ENCODE results near the gene PP2D1.
"Not testable (repeated sequence)": the region's sequence is repeated elsewhere in the genome, so short reads cannot be mapped to it uniquely, and the experiment has no call there.

The PP2D1 gene

GRCh38 chr3:20012164-20012563 lies at the start of gene PP2D1:
Gene PP2D1, minus strand, starts transcription at chr3:20012264. Its CDS starts 192 bp downstream, at chr3:20012072.
- DNase-seq, result no peak

DNA sequence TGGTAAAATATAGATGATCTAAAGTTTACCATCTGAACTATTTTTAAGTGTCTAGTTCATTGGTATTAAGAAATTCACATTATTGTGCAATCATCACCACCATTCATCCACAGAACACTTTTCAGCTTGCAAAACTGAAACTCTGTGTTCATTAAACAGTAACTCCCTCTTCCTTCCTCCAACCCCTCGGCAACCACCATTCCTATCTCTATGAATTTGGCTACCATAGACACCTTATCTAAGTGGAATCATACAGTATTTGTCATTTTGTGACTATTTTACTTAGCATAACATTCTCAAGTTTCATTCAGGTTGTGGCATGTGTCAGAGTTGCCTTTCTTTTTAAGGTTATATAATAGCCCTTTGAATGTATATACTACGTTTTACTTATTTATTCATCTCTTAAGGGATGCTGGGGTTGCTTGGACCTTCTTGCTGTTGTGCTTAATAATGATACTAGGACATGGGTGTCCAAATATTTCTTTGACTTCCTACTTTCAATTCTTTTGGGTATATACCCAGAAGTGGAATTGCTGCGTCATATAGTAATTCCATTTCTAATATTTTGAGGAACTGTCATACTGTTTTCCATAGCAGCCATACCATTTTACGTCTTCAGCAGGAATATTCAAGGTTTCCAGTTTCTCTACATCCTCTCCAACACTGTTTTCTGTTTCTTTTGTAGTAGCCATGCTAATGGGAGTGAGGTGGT lies 49.1 kb upstream of the PP2D1 start:
- no peak for DNase-seq

GRCh38 chr3:20059929-20060328 lies 47.9 kb upstream of the PP2D1 start:
- DNase-seq, result no peak

DNA sequence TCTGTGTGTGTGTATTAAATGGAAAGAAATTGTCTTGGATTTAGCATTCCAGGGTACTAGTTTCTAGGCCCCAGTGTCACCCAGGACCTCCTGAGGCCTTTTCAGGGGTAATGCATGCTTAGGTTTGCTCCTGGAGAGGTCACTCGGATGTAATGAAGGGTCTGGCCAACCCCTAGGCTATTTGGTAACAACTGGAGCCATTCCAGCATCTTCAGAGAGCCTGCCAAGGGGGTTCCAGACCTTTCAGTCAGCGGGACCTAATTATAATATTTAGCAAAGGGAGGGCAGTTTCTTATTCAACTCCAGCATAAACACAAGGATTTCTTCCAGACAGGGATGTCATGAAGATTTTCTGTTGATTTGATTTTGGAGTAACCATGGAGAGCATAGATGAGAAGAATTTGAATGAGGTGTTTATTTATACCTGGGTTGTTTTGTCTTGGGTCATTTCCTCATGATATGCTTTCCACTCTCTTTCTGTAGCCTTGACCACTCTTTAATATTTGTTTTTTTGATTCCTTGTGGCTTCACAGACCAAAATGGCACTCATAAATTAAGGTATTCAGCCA lies 45.6 kb upstream of the PP2D1 start:
- no peak for DNase-seq

GRCh38 chr3:20056725-20057611 lies 44.9 kb upstream of the PP2D1 start:
- DNase-seq, result peak; percentile 35

GRCh38 chr3:20055842-20056241 lies 43.8 kb upstream of the PP2D1 start:
- DNase-seq, result no peak

DNA sequence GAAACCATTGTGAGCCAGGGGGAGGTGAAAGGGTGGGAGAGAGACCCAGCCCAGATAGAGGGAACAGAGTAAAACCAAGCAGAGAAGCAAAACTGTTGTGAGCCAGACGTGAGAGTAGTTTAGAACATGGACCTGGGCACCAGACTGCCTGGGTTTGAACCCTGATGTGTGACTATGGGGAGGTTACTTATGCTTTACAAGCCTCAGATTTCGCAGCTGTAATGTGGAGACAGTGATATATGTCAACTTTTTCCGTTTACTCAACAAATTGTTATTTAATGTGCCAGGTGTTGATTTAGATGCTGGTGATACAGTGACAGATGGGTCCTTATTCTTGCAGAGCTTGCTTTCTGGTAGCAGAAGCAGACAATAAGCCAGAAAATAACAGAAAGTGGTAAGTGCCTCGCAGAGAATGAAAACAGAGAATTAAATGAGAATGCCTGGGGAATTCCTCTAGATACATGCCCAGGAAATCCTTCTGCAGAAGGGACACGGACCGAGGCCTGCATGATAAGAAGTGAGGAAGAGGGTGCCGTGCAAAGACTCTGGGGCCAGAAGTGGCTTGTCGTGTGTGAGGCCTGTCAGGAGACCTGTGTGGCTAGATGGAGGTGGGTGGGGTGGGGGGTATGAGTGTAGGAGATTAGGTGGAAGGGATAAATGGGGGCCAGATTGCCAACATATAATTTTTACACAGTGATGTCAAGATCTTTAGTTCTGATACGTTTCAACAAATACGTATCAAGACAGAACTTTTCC lies 43.1 kb upstream of the PP2D1 start:
- peak; percentile 33 for DNase-seq

GRCh38 chr3:20054549-20054987 lies 42.5 kb upstream of the PP2D1 start:
- peak; percentile 77 for DNase-seq

GRCh38 chr3:20052851-20053250 lies 40.8 kb upstream of the PP2D1 start:
- no peak for DNase-seq

GRCh38 chr3:20051123-20051806 lies 39.2 kb upstream of the PP2D1 start:
- peak; percentile 31 for DNase-seq

GRCh38 chr3:20047976-20048883 lies 36.2 kb upstream of the PP2D1 start:
- DNase-seq, result no peak

DNA sequence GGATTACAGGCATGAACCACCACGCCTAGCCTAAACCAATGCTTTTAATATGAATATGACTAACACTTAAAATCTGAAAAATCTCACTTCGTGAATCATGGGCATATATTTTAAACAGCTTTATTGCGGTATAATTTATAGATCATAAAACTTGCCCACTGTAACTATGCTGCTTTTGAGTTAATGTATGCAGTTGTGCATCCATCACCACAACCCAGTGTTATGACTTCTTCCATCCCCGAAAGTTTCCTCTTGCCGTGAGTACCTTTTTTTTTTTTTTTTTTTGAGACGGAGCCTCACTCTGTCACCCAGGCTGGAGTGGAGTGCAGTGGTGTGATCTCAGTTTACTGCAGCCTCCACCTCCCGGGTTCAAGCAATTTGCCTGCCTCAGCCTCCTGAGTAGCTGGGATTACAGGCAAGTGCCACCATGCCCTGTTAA lies 35.3 kb upstream of the PP2D1 start:
- DNase-seq, result no peak

GRCh38 chr3:20046556-20046955 lies 34.5 kb upstream of the PP2D1 start:
- no peak for DNase-seq

GRCh38 chr3:20045141-20045540 lies 33.1 kb upstream of the PP2D1 start:
- not testable (repeated sequence) for DNase-seq

DNA sequence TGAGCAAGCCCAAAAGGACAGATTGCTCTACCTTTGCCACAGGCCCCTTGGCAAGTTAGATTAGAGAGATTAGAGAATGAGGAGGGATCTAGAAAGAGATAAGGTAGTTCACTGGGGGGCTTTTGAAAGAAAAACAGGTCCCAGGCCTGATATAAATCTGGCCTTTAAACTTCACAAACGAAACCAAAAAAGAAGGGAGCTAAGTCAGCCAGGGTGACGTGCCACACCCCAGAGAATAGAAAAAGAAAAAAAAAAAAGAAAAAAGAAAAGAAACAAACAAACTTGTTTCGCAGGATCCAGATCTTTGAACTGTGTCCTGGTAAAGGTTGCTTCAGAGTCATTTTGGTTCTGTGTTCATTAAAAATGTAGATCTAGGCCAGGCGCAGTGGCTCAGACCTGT lies 31.8 kb upstream of the PP2D1 start:
- no peak for DNase-seq

GRCh38 chr3:20043396-20043795 lies 31.3 kb upstream of the PP2D1 start:
- peak; percentile 73 for DNase-seq

GRCh38 chr3:20042331-20042730 lies 30.3 kb upstream of the PP2D1 start:
- DNase-seq, result no peak

DNA sequence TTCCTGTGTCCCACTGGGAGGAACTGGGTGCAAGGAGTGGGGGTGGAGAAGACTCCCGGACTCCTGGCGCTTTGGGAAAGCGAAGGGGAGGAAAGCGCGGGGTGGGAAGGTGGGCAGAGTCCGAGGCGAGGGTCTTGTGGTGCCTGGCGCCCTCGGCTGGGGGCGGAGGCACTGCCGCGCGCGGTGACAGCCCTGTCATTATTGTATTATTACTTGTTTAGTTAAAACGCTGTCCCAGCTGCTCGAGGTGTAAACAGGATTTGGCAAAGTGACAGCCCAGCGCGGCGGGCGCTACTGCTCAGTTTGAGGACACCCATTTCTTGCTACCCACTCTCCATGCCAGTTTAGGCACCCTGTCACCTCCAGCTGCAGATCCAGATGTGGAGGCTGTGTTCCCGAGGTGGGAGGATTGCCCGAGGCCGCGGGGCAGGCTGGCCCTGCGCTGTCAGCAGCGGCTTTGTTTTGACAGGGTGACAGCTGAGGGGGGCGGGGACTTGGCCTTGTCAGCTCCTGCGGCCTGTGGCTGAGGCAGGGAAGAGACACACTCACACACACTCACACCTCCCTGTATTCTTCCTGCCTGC lies 29.2 kb upstream of the PP2D1 start:
- DNase-seq, result peak; percentile 84

GRCh38 chr3:20040548-20041196 lies 28.6 kb upstream of the PP2D1 start:
- peak; percentile 76 for DNase-seq

Measured in CD4-positive, alpha-beta T cell treated with Interleukin-17A for 4 hours (primary cell).